Suppressor macrophage treated with lipopolysaccharide for 1 hour (primary cell): ENCODE data around the gene CRMP1.
"Not testable (repeated sequence)": the region's sequence is repeated elsewhere in the genome, so short reads cannot be mapped to it uniquely, and the experiment has no call there.

ENCODE experiments used
- DNase-seq, 3 donors: peaks; one replicate each; pipeline ENCODE4 v3.0.0-alpha.2; 2020 to 2022

CRMP1 gene

DNA sequence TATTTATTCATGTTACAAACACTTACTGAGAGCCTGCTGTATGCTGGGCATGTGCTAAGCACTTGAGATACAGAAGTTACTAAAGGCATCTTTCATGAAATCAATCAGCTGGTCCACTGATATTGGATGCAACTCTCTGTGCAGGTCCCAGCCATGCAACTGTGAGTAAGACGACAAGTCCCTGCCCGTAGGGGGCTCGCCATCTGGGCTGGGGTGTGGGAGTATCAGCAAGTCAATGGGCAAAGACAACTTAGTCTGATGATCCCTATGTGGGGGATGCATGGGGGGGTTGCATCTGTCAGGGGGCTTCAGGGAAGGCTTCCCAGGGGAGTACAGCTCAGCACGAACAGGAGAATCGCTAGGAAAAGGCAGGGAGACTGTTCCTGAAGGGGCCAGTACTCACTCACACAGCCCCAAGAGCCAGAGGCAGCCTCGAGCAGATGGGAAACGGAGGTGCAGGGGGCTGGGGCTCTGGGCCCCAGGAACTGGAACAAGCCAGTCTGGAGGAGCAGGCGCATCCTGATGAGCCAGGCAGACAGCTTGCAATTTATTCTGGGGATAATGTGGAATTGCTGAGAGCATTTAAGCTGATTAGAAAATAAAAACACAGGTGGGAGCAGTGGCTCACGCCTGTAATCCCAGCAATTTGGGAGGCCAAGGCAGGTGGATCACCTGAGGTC lies 40.2 kb downstream of the CRMP1 start:
- DNase-seq = no peak

DNA sequence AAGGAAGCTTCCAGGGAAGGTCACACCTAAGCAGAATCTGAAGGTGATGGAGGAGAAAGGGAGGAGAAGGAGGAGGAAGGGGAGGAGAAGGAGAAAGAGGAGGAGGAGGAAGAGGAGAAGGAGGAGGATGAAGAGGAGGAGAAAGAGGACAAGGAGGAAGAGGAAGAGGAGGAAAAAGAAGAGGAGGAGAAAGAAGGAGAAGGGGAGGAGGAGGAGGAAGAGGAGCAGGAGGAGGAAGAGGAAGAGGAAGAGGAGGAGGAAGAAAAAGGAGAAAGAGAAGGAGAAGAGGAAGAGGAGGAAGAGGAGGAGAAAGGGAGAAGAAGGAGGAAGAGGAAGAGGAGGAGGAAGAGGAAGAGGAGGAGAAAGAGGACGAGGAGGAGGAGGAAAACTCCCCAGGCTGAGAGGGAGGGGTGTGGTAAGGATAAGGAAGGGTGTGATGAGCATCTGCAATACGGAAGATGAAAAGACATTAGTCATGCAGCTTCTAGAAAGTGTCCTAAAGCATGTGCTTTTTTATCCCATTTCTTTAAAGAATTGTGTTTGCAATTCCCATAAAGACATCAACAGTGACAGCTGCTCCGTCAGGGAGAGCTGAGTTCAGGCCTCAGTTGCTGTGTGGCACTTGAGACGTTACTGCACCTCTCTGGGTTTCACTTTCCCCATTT lies 41.1 kb downstream of the CRMP1 start:
- DNase-seq = no peak

- no peak for DNase-seq
These were observed 47.6 kb downstream of the CRMP1 start for GRCh38 chr4:5845035-5845905.

- peak in 1 of 3 donors; percentile 17 for DNase-seq
These were observed 49.0 kb downstream of the CRMP1 start for GRCh38 chr4:5843573-5844530.

GRCh38 chr4:5842456-5842855 lies 50.4 kb downstream of the CRMP1 start:
- DNase-seq = no peak

DNA sequence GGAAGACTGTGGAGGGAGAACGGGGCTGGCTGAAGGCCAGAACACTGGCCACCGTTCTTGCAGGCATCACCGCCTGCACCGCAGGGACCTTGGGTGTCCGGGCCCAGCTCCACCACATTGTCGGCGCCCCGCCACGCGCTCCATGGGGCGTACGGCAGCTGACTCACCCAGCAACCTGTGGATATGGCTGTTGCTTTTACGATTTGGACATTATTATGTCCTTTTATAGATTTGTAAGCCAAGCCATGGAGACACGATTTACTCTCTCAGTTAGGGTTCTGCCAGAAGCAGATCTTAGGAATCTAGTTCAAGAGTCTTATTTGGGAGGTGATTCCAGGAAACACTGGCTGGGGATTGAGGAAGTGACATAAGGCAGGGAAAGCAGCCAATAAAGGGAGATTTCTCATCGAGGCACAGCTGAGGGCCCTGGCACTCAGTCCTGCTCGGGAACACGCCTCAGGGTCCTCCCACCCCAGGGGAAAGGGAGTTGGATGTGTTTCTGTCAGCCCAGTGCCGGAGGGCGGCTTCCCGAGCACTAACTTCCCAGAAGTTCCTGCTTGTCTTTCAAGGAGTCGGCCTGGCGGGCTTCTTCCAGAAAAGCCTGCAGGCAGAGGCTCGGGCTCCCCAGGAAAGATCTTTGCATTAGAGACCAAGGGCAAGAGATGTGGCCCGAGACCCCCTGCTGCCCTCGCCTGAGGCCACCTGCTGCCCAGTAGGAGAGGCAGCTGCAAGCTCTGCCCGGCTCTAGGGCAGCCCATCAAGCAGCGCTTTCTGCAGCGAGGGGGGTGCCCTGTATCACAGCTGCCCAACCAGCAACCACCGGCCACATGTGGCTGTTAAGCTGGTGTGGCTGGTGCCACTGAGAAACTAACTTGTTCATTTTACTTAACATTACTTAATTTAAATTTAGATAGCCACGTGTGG lies 52.9 kb downstream of the CRMP1 start:
- DNase-seq = no peak

GRCh38 chr4:5839332-5839731 lies 53.6 kb downstream of the CRMP1 start:
- no peak for DNase-seq

DNA sequence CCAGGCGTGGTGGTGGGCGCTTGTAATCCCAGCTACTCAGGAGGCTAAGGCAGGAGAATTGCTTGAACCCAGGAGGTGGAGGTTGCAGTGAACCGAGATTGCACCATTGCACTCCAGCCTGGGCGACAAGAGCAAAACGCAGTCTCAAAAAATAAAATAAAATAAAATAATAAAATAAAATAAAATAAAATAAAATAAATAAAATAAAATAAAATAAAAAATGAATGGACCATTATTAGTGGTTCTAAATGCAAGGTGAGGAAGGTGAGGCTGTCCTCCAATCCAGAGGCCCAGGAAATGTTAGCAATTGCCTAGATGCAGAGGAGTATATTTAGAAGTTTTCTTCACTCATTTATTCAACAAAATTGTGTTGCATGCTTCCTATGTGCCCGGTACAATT lies 55.4 kb downstream of the CRMP1 start:
- DNase-seq = not testable (repeated sequence)

DNA sequence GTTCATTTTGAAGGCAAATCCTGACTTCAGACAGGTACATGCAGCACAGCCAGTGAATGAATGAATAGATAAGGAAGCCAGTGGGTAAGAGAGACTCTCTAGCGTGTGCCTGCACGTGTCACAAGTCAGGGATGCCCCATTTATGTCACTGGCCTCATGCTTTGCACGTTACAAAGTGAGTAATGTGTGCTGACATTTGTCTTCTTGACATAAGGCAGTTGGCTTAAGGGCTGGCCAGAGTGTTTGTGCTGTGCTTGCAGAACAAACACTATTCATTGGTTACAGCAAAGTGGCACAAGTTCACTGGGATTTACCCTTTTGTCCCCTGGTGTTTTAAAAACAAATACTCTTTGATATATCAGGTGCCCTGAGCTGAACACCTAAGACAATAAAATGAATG lies 55.9 kb downstream of the CRMP1 start:
- no peak for DNase-seq

GRCh38 chr4:5828005-5828391 lies 64.9 kb downstream of the CRMP1 start:
- peak; percentile 10 to 25 (median 13) for DNase-seq

DNA sequence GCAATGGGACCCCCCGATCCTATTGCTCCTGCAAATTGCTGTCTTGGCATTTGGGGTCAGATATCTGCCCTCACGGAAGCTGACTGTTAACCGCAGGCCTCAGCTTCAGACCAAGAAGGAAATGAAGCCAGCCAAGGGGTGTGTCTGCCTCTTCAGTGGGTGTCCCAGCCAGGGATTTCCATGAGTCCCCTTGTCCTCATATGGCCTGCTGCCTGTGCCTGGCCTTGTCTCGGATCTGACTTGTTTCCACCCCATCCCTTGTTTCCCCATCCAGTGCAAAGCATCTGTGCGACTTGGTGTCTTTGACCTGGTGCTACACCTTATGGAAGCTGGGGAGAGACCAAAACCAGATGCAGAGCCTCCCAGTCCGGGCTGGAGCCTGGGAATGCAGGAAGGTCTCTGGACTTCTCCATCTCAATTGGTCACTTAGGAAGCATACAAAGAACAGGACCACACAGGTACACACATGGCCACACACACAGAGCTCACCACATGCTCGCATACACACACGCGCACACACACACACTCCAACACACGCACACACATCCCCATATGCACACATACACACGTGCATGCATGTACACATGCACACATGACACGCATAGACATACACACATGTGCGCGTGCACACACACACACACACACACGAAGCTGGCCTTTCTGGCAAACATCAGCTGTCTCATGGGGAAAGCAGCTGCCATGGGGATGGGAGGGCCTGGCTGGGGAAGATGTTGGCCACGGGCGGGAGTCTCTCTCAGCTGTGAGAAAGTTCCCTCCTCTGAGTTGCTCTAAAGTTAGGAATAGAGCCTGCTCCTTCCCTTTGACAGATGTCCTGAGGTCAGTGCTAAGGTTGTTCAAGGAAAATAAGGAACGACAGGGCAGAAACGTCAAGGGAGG lies 65.5 kb downstream of the CRMP1 start:
- DNase-seq = peak; percentile 40 to 55 (median 52)

DNA sequence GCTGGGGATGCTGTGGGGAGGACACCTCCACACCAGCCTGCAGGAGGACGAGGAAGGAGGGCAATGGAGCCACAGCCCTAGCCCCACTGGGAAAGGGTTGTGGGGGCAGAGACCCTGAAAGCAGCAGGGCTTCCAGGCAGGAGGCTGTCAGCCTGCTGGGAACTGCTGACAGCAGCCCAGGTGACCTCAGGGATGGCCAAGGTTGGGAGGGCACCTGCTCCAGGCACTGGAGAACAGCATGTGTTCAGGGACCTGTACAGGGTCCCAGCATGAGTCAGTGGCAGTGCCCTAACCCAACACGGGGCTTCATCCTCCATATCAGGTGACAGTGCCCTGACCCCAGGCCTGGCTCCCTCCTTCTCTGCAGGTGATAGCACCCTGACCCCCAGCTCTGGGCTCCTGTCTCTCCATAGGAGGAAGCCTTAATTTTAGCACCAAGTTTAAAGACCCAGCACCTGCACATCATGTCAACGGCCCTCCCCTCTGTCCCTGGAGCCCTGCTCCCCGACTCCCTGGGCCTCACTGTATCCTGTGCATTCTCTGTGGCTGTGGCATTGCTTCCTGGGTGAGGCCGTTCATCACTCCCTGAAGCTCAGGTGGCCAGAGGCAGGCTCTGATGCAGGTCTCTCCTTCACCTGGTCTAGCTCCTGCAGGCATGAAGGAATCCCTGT lies 66.3 kb downstream of the CRMP1 start:
- DNase-seq = no peak

DNA sequence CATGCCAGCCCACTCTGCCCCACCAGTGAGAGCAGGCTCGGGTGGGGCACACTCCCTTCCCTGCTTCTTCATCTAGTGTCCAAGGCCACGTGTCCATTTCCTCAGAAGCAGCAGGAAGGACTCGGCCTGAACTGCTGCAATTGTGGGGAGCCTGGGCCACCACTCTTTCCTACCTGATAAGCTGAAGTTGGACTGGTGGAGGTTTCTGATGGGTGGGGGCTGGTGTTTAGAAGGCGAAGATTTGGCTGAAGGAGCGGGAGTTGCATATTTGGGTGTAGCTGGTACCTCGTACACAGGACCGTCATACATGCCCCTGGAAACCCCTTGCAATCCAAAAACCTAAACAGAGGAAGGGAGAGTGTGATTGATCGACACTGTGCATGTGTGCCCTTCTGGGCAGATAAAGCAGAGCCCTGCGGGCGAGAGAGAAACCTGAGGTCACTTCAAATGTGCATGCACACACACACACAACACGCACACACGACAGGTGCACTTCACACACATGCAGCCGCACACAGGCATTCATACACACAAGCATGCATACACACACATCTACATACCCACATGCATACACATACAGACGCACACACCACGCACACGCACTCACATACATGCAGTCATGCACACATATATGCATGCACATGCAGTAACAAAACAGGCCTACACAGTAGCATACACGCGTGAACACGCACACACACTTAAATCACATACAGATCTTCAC lies 67.4 kb downstream of the CRMP1 start:
- no peak for DNase-seq

- peak; percentile 18 to 34 (median 30) for DNase-seq
These were observed 68.3 kb downstream of the CRMP1 start for GRCh38 chr4:5824635-5825034.

- no peak for DNase-seq
These were observed 68.7 kb downstream of the CRMP1 start for GRCh38 chr4:5824227-5824626.

- no peak for DNase-seq
These were observed 69.2 kb downstream of the CRMP1 start for GRCh38 chr4:5823542-5824211.

GRCh38 chr4:5822619-5823018 lies 70.3 kb downstream of the CRMP1 start:
- no peak for DNase-seq

DNA sequence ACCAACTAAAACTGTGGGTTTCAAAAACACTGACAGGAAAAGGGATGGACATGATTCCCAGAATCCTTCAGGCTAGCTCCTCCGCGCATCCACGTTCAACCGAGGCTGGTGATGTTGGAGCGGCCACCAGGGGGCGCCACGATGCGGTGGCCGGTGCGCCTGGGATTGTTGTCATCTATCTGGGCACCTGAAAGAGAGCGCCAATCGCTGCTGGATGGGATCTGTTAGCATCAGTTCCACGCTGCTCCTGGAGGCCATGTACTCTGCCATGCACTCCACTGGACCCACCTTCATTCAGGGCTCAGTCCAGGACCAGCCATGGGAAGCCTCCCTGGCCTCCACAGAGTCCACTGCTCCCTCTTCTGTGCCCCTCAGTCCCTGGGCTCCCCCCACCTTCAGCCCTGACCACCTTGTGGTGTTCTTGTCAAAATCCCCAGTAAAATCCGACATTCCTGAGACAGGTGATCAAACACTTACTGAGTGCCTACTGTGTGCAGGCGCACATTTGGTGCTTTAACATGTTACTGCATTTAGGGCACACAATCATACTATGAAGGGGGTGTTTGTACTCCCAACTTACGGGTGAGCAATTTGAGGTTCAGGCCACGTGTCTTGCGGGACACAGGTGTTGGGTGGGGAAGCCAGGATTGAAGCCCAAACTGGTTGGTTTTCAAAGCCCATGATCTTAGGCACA lies 71.1 kb downstream of the CRMP1 start:
- DNase-seq = peak in 2 of 3 donors; percentile 5 to 19
